ENCODE data around the gene TMEM259. TPM values are rescaled to one million over a fixed set of nuclear protein-coding genes. Genes with fewer than 3 reads are reported as not detected.
"Not testable (repeated sequence)": the region's sequence is repeated elsewhere in the genome, so short reads cannot be mapped to it uniquely, and the experiment has no call there.

TMEM259 gene
- polyA plus RNA-seq, 3 donors from 2014 or later: 45.6 to 102 (median 61.1) TPM

DNA sequence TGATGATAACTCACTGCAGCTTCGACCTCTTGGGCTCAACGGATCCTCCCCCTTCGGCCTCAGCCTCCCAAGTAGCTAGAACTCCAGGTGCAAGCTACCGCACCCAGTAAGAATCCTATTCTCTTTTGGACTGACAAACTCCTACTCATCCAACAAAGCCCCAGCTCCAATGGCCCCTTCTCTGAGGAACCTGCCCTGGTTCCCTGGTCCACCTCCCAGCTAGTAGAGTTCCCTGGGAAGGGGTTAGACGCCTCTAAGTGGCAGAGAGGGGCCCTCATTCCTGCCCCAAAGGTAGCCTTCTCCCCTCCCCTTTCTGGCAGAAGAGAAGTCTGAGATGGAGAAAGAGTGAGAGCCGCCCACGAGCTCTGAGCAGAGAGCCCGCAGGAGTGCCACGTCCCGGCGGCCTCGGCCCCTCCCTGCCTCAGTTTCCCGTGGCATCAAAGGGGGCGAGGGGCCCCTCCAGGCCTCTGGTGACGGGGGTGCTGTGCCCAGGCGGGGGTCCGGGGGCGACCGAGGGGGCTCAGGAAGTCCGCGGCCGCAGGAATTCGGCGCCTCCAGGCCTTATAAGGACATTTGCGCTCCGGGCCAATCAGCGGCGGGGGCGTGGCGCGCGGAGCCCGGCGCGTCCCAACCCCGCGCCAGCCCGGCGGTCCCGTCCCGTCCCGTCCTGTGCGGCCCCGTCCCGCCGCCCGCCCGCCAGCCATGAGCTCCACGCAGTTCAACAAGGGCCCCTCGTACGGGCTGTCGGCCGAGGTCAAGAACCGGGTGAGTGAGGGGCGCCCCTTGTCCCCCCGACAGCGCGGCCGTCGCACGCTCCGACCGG is 5.2 kb upstream of the TMEM259 start, which contains the start of gene CNN2:
TSS of gene CNN2 (plus strand) at position 649 of the 823 bp plus-strand sequence. CDS start at position 703, 54 bp downstream.
- H3K9me3 Mint-ChIP-seq: peaks cover 0 to 1% (median 0%) of the 10 kb centered on the region in 6 donors
- H3K4me3 Mint-ChIP-seq: peak within 1 kb of the TSS; percentile 91 to 96 (median 94)
- H3K27me3 Mint-ChIP-seq (ENCODE audit: low read depth in 3 of 3): peaks cover 15 to 23% (median 18%) of the 10 kb centered on the region in 3 donors
- peaks cover 30 to 32% of the 10 kb centered on the region in 2 donors for H3K4me1 Mint-ChIP-seq
- peaks cover 0 to 4% (median 4%) of the 10 kb centered on the region in 3 donors for H3K36me3 Mint-ChIP-seq
- DNase-seq: peak; percentile 58 to 63 (median 62)
- peak within 1 kb of the TSS; percentile 87 to 95 (median 95) for H3K27ac Mint-ChIP-seq

DNA sequence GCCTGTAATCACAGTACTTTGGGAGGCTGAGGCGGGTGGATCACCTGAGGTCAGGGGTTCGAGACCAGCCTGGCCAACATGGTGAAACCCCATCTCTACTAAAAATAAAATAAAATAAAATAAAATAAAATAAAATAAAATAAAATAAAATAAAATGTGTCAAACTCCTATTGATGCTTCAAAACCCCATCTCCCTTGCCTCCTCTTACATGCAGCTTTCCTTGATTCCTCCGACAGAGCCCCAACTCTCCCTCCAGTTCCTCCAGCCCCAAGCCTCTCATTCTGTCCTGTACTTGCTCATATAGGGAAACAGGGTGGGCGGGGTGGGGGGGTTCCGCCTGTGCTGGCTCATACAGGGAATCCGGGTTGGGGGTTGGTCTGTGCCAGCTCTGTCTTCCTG is 4.2 kb upstream of the TMEM259 start:
- Mint-ChIP-seq H3K4me1 (peaks cover 23 to 25% of the 10 kb centered on the region in 2 donors), H3K27me3 (ENCODE audit: low read depth in 3 of 3) (peaks cover 11 to 17% (median 15%) of the 10 kb centered on the region in 3 donors), H3K27ac (peak overlapping the region in 2 of 6 donors; percentile 15 to 76), H3K4me3 (peak overlapping the region in 2 of 5 donors; percentile 29 to 30)
- not testable (repeated sequence) for DNase-seq, H3K36me3 Mint-ChIP-seq, H3K9me3 Mint-ChIP-seq

DNA sequence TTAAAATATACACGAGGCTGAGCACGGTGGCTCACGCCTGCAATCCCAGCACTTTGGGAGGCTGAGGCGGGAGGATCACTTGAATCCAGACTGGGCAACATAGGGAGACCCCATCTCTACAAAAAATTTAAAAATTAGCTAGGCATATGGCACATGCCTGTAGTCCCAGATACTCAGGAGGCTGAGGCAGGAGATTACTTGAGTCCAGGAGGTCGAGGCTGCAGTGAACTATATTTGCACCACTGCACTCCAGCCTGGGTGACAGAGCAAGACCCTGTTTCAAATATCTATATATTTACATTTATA is 2.9 kb upstream of the TMEM259 start:
- Mint-ChIP-seq H3K4me1 (peaks cover 20 to 28% of the 10 kb centered on the region in 2 donors), H3K27me3 (ENCODE audit: low read depth in 3 of 3) (peaks cover 9 to 13% (median 11%) of the 10 kb centered on the region in 3 donors)
- not testable (repeated sequence) for H3K36me3 Mint-ChIP-seq, DNase-seq, H3K4me3 Mint-ChIP-seq, H3K9me3 Mint-ChIP-seq, H3K27ac Mint-ChIP-seq

DNA sequence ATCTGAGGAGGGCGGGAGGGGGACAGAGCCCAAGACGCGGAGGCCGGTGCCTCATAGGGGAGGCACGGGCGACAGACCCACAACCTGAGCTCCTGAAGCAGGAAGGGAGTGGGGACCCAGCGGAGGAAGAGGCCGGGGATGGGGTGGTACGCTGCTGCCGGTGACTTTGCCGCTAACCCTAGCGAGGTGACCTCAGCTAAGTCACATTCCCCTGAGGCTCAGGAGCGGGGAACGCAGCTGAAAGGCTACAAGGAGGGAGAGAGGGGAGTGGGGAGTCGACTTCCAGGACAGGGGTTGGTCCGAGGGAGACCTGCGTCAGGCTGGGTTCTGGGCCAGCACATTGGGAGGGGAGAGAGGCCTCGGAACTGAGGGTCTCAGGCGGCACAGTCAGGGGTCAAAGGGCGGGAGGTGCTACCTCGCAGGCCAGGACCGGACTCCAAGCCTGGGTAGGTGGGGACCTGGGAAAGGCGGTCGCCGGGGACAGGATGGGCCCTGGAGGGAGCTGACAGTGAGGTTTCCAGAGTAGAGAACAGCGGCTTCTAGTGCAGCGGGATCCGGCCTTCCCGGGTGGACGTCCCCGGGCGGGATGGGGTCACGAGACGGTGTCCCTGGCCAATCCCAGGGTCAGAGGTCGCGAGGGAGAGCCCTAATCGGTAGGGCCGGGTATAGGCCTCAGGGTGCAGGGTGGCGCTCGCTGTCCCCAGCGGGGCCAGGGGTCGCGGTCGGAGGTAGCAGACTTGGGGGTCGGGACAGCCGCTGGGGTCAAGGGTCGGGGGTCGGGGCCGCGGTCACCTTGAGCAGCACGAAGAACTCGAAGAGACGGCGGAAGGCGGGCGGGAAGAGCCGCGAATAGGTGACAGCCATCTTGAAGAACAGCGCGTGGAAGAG is 699 bp downstream of the TMEM259 start:
- H3K27me3 Mint-ChIP-seq (ENCODE audit: low read depth in 3 of 3): peaks cover 13 to 17% (median 13%) of the 10 kb centered on the region in 3 donors
- H3K4me3 Mint-ChIP-seq: peak overlapping the region; percentile 79 to 92 (median 85)
- no peaks in the 10 kb centered on the region for H3K36me3 Mint-ChIP-seq
- peaks cover 29 to 52% of the 10 kb centered on the region in 2 donors for H3K4me1 Mint-ChIP-seq
- H3K9me3 Mint-ChIP-seq: peaks cover 0 to 2% (median 0%) of the 10 kb centered on the region in 6 donors
- H3K27ac Mint-ChIP-seq: peak overlapping the region; percentile 78 to 100 (median 92)
- peak in 1 of 3 donors; percentile 21 for DNase-seq

DNA sequence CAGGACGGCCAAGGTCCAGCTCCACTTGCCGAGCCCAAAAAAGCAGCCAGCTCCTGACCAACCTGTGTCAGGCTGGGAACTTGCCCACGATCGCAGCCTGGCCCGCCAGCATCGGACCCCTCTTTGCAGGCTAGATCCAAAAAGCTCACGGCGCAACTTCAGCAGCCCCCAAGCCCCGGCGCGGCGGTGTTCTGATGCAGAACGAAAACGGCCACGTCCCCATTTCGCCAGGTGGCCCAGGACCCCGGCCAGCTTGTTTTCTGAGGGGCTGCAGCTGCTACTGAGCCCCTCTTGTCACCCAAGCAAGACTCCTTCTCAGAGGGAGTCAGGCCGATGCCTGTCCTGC is 1.3 kb downstream of the TMEM259 start:
- H3K36me3 Mint-ChIP-seq: no peaks in the 10 kb centered on the region
- H3K9me3 Mint-ChIP-seq: peaks cover 0 to 2% (median 0%) of the 10 kb centered on the region in 6 donors
- H3K27ac Mint-ChIP-seq: peak overlapping the region; percentile 78 to 100 (median 92)
- H3K27me3 Mint-ChIP-seq (ENCODE audit: low read depth in 3 of 3): peaks cover 11 to 17% (median 13%) of the 10 kb centered on the region in 3 donors
- H3K4me1 Mint-ChIP-seq: peaks cover 29 to 52% of the 10 kb centered on the region in 2 donors
- H3K4me3 Mint-ChIP-seq: peak overlapping the region; percentile 79 to 92 (median 85)
- no peak for DNase-seq

DNA sequence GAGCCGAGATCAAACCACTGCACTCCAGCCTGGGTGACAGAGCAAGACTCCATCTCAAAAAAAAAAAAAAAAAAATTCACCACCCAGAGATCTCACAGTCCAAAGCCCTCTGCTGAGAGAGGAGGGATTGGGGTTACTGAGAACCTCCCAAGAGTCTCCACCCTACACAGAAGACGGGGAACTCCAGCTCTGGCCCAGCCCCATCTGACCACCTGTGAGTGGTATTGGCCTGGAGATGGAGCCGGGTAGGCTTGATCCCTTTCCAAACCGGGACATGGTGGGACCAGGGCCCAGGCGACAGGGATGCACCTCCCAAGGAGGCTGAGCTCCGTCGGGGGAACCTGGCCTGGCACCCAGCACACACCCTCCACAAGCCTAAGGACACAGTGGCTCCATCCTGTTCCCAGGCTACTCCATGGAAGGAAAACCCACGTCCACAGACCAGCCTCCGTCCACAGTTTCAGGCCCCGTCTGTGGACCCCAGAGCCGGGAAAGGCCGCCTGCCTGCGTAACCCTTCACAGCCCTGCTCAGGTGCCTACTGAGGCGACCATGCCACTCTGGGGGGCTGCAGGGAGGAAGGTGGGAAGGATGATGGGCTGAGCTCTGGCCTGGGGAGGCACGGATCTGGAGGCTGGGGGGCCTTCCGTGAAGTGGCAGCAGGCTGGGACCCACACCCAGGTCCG is 1.8 kb downstream of the TMEM259 start:
- H3K27me3 Mint-ChIP-seq (ENCODE audit: low read depth in 3 of 3): peaks cover 11 to 17% (median 13%) of the 10 kb centered on the region in 3 donors
- peaks cover 0 to 2% (median 0%) of the 10 kb centered on the region in 6 donors for H3K9me3 Mint-ChIP-seq
- H3K36me3 Mint-ChIP-seq: no peaks in the 10 kb centered on the region
- peak overlapping the region; percentile 79 to 92 (median 85) for H3K4me3 Mint-ChIP-seq
- H3K4me1 Mint-ChIP-seq: peaks cover 29 to 53% of the 10 kb centered on the region in 2 donors
- no peak for DNase-seq
- H3K27ac Mint-ChIP-seq: peak overlapping the region; percentile 29 to 93 (median 54)

DNA sequence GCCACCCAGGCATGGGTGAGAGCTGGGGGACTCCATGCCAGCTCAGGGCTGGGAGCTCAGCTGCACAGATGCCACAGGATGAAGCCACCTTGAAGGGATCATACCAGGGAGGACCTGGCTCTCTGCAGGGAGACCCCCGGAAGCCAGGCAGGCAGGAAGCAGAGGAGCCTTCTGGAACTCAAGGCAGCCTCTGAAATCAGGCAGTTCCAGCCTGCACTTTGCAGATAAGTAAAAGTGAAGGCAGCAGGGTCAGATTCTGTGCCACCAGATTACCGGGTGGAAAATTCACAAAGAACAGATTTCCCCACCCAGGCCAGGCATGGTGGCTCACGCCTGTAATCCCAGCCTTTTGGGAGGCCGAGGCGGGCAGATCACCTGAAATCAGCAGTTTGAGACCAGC is 2.5 kb downstream of the TMEM259 start:
- Mint-ChIP-seq H3K36me3 (no peaks in the 10 kb centered on the region), H3K27me3 (ENCODE audit: low read depth in 3 of 3) (peaks cover 11 to 17% (median 13%) of the 10 kb centered on the region in 3 donors), H3K4me3 (peak overlapping the region; percentile 54 to 86 (median 79)), H3K27ac (peak overlapping the region in 4 of 6 donors; percentile 19 to 78 (median 44)), H3K9me3 (peaks cover 0 to 2% (median 0%) of the 10 kb centered on the region in 6 donors), H3K4me1 (peaks cover 29 to 55% of the 10 kb centered on the region in 2 donors)
- DNase-seq: no peak

DNA sequence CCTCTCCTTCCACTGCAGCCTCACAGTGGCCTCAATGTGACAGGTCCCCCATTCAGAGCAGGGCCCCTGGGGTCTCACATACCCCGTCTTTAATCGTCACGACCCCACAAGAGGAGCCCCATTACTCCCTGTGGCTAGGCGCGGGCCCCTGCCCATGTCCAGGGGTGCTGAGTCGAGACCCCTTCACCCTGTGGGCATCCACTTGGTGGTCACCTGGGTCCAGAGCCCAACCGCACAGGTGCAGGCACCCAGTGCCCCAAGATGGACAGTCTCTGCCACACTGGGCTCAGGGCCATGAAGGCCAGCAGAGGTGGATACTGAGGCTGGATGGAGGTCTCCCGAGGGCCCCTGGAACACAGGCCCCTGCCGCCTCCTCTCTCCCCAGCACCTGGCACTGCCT is 3.0 kb downstream of the TMEM259 start:
- peaks cover 0 to 2% (median 0%) of the 10 kb centered on the region in 6 donors for H3K9me3 Mint-ChIP-seq
- H3K27me3 Mint-ChIP-seq (ENCODE audit: low read depth in 3 of 3): peaks cover 11 to 17% (median 13%) of the 10 kb centered on the region in 3 donors
- peak overlapping the region in 1 of 6 donors; percentile 34 for H3K27ac Mint-ChIP-seq
- peak overlapping the region in 3 of 5 donors; percentile 61 to 85 (median 79) for H3K4me3 Mint-ChIP-seq
- peaks cover 29 to 55% of the 10 kb centered on the region in 2 donors for H3K4me1 Mint-ChIP-seq
- DNase-seq: no peak
- no peaks in the 10 kb centered on the region for H3K36me3 Mint-ChIP-seq

DNA sequence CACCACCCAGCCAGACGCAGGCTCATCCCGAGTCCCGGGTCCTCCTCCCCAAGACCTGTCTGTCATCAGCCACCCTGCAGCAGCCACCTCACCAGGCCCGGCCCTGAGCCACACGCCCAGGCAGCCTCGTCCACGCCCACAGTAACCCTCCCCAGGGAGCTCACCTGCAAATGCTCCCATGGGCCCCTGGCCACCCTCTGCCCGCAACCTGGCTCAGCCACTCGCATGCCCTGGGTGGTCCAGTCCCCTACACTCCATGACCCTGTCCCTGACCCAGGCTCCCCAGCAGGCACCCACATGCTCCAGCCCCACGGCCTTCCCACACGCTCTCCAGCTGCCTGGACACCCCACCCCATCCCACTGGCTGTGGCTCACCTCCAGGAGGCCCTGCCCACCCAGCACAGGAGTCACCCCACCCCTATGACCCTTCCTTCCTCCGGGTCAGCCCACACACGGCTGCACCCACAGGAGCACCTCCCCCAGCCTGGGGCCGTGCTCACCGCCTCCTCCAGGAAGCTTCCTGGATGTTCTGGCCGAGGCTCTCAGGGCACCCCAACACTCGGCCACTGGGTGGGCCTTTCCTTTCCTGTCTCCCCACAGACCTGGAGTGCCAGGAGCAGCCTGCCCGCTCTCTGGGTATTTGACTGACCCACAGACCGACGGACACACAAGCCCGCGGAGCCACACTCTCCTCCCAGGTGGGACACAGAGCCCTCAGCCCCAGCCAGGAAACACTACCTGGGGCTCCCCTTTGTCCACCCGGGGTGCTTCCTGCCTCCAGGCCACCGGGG is 3.6 kb downstream of the TMEM259 start:
- peaks cover 11 to 17% (median 13%) of the 10 kb centered on the region in 3 donors for H3K27me3 Mint-ChIP-seq (ENCODE audit: low read depth in 3 of 3)
- DNase-seq: no peak
- peaks cover 0 to 2% (median 0%) of the 10 kb centered on the region in 6 donors for H3K9me3 Mint-ChIP-seq
- H3K4me1 Mint-ChIP-seq: peaks cover 29 to 55% of the 10 kb centered on the region in 2 donors
- H3K4me3 Mint-ChIP-seq: peak overlapping the region; percentile 32 to 51 (median 42)
- peak overlapping the region; percentile 12 to 74 (median 66) for H3K27ac Mint-ChIP-seq
- H3K36me3 Mint-ChIP-seq: no peaks in the 10 kb centered on the region

DNA sequence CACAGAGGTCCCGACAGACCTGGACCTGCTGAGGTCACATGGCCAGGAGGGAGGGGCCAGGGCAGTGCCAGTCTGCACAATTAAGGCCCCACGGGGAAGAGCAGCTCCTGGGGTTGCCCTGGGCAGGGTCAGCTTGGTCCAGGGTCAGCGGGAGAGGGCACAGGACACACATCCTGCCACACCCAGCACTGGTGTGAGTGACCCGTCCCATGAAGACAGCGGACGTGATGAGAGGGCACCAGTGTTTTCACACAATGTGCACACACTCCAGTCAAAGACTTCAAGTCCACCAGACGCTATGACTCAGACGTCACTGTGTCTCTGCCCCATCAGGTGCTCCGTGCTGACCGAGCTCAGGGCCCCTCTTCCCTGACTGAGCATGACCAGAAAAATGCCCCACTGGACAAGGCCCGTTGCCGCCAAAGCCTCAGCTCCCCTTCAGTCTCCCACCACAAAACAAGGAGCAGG is 4.2 kb downstream of the TMEM259 start:
- H3K9me3 Mint-ChIP-seq: peaks cover 0 to 2% (median 0%) of the 10 kb centered on the region in 6 donors
- H3K27me3 Mint-ChIP-seq (ENCODE audit: low read depth in 3 of 3): peaks cover 9 to 15% (median 11%) of the 10 kb centered on the region in 3 donors
- H3K27ac Mint-ChIP-seq: peak overlapping the region; percentile 12 to 74 (median 65)
- no peaks in the 10 kb centered on the region for H3K36me3 Mint-ChIP-seq
- peak overlapping the region; percentile 32 to 51 (median 42) for H3K4me3 Mint-ChIP-seq
- no peak for DNase-seq
- peaks cover 27 to 53% of the 10 kb centered on the region in 2 donors for H3K4me1 Mint-ChIP-seq

DNA sequence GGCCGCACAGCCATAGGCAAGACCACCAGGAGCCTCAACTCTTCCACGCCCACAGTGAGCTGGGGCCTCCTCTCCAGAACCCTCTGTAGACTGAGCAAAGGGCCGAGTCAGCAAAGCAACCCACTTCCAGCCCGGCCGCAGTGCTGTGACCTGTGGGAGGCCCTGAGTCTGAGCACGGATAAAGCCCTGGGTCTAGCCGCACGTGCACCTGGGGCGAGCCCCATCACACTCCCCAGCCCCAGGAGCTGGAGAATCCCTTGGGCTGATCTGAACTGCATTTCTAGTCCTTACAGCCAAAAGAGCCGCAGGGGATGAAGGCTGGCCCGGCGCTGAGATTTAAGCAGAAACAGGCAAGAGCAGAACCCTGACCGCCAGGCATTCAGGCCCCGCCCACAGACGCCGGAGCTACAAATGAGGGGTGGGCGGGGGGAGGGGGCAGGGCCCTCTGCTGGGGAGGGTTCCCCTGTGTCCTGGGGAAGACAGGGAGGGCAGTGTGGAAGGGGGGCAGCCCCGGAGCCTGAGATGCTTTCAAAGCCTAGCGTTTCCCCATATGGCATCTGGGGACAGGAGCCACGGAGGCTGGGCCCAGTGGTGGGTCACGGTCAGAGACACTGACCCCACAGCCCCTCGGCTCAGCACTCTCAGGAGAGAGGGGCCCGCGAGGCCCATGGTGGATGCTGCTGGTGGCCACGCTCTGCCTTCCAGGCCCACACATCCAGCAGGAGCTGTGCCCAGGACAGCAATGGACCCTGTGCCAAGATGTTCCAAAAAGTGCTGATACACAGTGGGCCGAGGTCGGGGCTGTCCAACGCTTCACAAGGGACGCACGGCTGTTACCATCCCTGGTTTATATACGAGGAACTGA is 4.9 kb downstream of the TMEM259 start:
- Mint-ChIP-seq H3K27ac (no peak overlapping the region), H3K4me3 (peak overlapping the region in 1 of 5 donors; percentile 32), H3K27me3 (ENCODE audit: low read depth in 3 of 3) (peaks cover 3 to 8% (median 4%) of the 10 kb centered on the region in 3 donors), H3K9me3 (no peaks in the 10 kb centered on the region), H3K36me3 (no peaks in the 10 kb centered on the region), H3K4me1 (peaks cover 20 to 48% of the 10 kb centered on the region in 2 donors)
- DNase-seq: no peak
